GM19043 (cell line): ENCODE data around the gene EFEMP2.

Source experiments
- ATAC-seq: cut with Tn5 transposase; IDR thresholded peaks from one replicate; pipeline ENCODE4 v1.9.1; 2021; ENCODE audit warnings: low read depth; ENCODE audit not compliant: unreplicated experiment

EFEMP2 gene

GRCh38 chr11:65872586-65873317 is at the start of gene EFEMP2:
Gene EFEMP2, minus strand, starts transcription at chr11:65872800. Its CDS starts 446 bp downstream, at chr11:65872354.
- no peak for ATAC-seq

DNA sequence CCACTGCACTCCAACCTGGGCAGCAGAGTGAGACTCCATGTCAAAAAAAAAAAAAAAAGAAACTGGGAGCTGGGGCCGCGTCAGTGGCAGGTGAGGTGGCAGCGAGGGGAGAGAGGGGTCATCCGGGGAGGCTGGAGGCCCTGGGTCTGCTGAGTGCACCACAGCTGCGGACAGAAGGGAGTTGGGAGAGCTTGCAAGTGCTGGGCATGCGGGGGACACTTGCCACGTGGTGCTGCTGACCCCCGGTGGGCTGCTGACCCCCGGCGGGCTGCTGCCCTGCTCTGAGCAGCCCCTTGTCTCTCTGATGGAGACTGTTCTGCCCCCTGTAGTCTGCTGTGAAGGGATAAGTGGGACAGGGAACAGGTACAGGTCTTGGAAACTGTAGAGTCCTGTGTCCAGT is 49.3 kb upstream of the EFEMP2 start:
- no peak for ATAC-seq

GRCh38 chr11:65921033-65921555 is 48.5 kb upstream of the EFEMP2 start:
- no peak for ATAC-seq

DNA sequence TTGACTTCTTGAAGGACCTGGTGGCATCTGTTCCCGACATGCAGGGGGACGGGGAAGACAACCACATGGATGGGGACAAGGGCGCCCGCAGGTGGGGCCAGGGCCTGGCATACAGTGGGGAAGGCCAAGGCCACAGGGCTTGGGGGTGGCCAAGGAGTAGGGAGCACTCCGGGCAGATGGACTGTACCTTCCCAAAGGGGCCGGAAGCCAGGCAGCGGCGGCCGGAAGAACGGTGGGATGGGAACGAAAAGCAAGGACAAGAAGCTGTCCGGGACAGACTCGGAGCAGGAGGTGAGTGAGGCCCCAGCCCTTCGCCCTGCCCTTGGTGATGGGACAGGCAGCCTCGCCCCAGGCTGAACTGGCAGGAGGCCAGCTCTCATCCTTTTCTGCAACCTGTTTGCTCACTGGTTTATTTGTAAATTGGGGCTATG is 47.8 kb upstream of the EFEMP2 start:
- no peak for ATAC-seq

DNA sequence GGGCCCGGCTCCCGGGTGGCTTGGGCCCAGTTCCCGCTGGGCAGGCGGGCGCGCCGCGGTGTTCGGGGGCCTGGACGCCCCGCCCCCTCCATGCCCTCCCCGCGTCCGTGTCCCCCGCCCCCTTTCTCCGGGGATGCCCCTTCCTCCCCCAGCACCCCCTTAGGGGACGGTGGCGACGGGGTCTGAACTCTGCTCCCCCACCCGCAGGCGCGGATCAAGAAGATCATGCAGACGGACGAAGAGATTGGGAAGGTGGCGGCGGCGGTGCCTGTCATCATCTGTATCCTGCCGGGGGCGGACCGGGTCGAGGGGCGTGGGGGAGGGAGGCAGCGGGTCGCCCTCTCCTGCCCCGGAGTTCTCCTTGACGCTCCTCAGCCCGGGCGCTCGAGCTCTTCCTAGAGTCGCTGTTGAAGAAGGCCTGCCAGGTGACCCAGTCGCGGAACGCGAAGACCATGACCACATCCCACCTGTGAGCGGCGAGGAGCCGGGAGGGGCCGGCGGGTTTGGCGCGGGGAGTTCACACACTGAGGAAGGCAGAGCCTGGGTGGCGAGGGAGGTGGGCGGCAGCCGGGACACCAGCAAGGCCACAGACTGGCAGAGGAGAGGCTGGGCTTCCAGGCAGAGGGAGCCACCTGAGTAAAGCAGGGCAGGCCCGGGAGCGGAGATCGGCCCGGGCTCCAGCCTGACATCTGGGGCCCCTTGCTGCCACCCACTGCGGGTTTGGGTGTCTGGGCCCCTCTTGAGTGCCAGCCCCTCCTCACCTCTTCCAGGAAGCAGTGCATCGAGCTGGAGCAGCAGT is 47.2 kb upstream of the EFEMP2 start:
- peak; percentile 17 for ATAC-seq

DNA sequence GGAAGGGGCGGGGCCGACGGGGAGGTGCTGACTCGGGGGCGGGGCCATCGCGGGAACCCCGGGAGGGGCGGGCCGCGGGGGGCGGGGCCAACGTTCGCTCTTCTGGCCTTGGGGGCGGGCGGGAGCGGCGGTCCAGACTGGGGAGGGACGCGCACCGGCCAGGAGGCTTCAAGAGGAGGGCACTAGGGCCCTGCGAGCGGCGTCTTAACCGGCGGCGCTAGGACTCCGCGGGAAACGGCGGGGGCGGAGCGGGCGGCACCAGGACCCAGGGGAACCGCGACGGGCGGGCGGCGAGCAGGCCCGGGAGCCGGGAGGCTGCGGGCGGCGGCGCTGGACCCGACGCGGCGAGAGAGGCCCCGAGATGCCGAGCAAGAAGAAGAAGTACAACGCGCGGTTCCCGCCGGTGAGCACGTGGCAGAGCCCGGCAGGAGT is 46.6 kb upstream of the EFEMP2 start, which contains the start of gene DRAP1:
Gene DRAP1, plus strand, starts transcription at position 286 of the 432 bp plus-strand sequence. Its CDS starts 76 bp downstream, at position 362.
- peak; percentile 79 for ATAC-seq

- ATAC-seq, result peak; percentile 33
These were observed 45.9 kb upstream of the EFEMP2 start, which contains the start of gene C11orf68 for GRCh38 chr11:65918211-65919140. Gene C11orf68, minus strand, starts transcription at chr11:65919062. Its CDS starts 31 bp downstream, at chr11:65919031.

DNA sequence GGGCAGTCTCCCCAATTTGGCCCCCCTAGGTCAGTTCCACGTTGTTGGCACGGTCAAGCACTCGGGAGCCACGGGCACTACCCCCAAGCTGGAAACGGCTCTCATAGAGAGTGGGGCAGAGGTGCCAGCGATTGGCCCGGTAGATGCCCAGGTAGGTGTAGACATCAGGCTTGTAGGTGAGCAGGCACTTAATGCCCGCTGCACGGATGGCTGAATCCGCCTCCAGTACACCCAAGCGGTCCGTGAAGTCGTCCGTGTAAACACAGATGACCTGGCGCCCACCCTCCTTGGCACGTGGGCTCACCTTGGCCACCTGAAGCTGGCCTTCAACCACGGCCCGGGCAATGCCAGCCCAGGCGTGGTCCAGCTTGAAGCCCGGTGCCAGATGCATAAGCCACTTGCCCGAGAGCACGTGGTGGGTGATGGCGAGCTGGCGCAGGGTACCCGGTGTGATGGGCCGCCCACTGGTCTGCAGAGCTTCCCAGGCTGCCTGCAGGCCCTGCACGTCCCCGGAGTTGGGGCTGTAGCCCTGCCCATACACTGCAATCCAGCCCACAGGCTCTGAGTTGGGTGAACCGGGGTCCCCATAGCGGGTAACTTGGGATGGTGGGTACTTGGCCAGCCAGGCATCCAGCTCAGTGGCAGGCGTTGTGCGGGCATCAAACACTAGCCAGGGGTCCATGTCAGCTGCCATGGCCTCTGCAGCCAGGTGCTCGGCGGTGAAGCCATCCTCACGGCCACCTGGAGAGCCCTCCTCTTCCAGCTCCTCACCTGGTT is 45.0 kb upstream of the EFEMP2 start:
- no peak for ATAC-seq

DNA sequence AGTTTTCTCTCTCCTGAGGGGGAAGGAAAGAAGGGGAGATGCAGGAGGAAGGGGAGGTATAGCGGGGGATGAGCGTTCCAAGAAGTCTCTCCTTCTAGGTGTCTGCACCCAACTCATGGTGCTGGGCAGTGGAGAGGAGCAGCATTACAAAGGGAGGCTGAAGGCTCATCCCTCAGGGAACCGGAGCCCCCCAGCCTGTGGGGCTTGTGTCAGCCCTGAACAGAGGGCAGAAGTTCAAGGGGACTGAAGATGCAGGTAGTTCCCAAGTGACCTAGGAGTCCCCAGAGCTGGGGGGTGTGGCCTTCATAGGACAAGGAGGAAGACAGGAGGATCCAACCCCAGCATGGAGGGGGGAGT is 44.5 kb upstream of the EFEMP2 start:
- no peak for ATAC-seq

GRCh38 chr11:65916391-65916790 is 43.8 kb upstream of the EFEMP2 start:
- no peak for ATAC-seq

- no peak for ATAC-seq
These were observed 43.2 kb upstream of the EFEMP2 start for GRCh38 chr11:65915821-65916251.

DNA sequence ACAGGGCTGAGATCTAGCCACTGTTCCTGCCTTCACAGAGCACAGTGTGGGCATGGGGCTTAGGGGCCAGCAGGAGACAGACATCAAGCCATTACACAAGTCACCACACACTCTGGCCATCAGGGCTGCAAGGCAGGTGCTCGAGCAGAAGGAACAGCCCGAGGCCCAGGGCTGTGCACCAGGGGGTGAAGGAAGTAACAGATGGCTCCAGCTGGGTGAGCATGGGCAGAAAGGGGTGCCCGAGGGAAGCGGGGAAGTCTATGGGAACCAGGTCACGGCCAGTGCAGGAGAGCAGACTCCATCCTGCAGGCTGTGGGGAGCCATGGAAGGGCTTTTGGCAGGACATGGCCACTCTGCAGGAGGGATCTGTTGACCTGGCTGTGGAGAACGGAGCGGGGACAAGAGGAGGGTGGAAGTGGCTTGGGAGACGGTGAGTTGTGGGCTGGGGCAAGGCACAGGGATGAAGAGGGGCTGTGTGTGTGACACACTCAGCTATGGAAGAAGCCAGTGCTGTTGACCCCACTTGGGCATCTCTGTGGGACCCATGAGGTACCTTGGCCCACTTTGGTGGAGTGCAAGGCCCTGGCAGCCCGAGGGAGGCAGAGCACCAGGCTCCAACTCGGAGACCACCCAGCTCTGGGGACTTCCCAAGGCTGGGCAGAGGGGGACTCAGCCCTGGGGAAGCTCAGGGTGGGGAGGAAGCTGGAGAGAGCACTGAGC is 42.7 kb upstream of the EFEMP2 start:
- ATAC-seq, result no peak

- ATAC-seq, result no peak
These were observed 40.2 kb upstream of the EFEMP2 start for GRCh38 chr11:65912845-65913244.

- ATAC-seq, result no peak
These were observed 39.3 kb upstream of the EFEMP2 start for GRCh38 chr11:65911682-65912568.

DNA sequence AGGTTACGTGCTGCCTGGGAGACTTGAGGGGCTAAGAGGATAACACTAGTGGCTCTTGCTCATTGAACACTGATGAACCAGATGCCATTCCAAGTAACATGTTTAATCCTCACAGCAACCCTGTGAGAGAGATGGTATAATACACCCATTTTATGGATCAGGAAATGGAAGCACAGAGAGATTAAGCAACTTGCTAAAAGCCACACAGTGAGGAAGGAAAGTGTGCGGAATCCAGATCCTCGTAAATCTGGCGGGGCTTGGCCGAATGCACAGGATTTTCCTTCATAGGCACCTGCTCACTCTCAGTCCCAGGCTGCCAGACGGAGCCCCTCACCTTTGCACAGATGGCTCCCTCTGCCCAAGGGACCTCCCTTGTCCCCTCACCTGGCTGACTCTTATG is 35.3 kb upstream of the EFEMP2 start:
- no peak for ATAC-seq

- ATAC-seq, result no peak
These were observed 34.0 kb upstream of the EFEMP2 start for GRCh38 chr11:65906602-65907001.

GRCh38 chr11:65903715-65904114 is 31.1 kb upstream of the EFEMP2 start:
- no peak for ATAC-seq

GRCh38 chr11:65903068-65903481 is 30.5 kb upstream of the EFEMP2 start:
- ATAC-seq, result no peak
